ENCODE measurements around the gene SYCE1. TPM values are rescaled to one million over a fixed set of nuclear protein-coding genes. Genes with fewer than 3 reads are reported as not detected.
"Not testable (repeated sequence)": the region's sequence is repeated elsewhere in the genome, so short reads cannot be mapped to it uniquely, and the experiment has no call there.

SYCE1 gene
- total RNA-seq, 4 donors from 2014 or later = 7.5 TPM; not detected in 3

- no peaks in the 10 kb centered on the region for H3K27me3 ChIP-seq
- H3K4me1 ChIP-seq = no peaks in the 10 kb centered on the region
- DNase-seq = no peak
- no peak for TF ChIP-seq POLR2A (IDR thresholded peaks at IDR 0.05)
- TF ChIP-seq, protein P1, sequence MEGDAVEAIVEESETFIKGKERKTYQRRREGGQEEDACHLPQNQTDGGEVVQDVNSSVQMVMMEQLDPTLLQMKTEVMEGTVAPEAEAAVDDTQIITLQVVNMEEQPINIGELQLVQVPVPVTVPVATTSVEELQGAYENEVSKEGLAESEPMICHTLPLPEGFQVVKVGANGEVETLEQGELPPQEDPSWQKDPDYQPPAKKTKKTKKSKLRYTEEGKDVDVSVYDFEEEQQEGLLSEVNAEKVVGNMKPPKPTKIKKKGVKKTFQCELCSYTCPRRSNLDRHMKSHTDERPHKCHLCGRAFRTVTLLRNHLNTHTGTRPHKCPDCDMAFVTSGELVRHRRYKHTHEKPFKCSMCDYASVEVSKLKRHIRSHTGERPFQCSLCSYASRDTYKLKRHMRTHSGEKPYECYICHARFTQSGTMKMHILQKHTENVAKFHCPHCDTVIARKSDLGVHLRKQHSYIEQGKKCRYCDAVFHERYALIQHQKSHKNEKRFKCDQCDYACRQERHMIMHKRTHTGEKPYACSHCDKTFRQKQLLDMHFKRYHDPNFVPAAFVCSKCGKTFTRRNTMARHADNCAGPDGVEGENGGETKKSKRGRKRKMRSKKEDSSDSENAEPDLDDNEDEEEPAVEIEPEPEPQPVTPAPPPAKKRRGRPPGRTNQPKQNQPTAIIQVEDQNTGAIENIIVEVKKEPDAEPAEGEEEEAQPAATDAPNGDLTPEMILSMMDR (IDR thresholded peaks at IDR 0.05) = no peak
- H3K9me3 ChIP-seq = no peaks in the 10 kb centered on the region
- H3K27ac ChIP-seq = no peak overlapping the region
- no peaks in the 10 kb centered on the region for H3K36me3 ChIP-seq
- H3K4me3 ChIP-seq = no peak overlapping the region
These were observed 35.3 kb upstream of the SYCE1 start for GRCh38 chr10:133600657-133601056.

DNA sequence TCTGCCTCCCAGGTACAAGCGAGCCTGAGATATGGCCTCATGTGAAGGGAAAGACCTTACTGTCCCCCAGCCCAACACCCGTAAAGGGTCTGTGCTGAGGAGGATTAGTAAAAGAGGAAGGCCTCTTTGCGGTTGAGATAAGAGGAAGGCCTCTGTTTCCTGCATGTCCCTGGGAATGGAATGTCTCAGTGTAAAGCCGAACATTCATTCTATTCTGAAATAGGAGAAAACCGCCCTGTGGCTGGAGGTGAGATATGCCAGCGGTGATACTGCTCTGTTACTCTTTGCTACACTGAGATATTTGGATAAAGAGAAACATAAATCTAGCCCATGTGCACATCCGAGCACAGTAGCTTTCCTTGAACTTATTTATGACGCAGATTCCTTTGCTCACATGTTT lies 34.5 kb upstream of the SYCE1 start:
- not testable (repeated sequence) for H3K4me3 ChIP-seq, H3K4me1 ChIP-seq, DNase-seq, H3K27ac ChIP-seq, H3K27me3 ChIP-seq, H3K36me3 ChIP-seq, H3K9me3 ChIP-seq

DNA sequence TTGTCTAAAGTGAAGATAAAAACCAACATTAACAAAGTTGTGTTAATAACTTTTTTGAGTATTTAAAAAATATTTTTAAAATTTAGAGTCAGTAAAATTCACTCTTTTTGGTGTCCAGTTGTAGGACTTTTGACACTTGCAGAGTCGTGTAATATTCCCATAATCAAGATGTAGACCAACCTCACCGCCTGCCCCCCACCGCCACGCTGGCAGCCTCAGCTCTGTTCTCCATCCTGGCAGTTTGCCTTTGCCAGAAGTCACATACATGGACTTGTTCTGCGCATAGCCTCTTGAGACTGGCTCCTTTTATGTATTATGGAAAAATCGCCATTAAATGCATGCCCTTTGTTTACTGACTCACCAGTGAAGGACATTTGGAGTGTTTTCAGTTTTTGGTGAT lies 27.3 kb upstream of the SYCE1 start:
- H3K4me3 ChIP-seq = no peak overlapping the region
- no peak for DNase-seq
- H3K27me3 ChIP-seq = no peaks in the 10 kb centered on the region
- H3K36me3 ChIP-seq = no peaks in the 10 kb centered on the region
- H3K9me3 ChIP-seq = no peaks in the 10 kb centered on the region
- H3K27ac ChIP-seq = no peak overlapping the region
- no peaks in the 10 kb centered on the region for H3K4me1 ChIP-seq
- TF ChIP-seq, protein P1 (IDR thresholded peaks at IDR 0.05) = no peak
- TF ChIP-seq POLR2A (IDR thresholded peaks at IDR 0.05) = no peak

DNA sequence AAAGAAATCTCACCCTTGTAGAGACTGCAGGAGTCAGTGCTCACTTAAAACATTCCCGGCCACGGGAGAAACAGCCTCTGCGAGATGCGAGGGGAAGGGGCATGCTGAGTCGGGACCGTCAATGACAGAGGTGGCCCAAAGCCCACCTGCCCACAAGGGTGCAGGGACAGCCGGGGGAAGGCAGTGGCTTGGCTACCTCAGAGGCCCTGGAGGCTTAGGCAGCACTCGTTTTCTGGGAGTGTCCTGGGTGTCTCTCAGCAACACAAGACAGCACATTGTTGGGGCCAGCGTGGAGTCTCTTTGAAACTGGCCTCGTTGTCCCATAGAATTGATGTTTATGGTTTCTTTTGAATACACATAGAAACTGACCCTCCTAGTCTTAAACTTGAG lies 25.6 kb upstream of the SYCE1 start:
- H3K4me3 ChIP-seq = no peak overlapping the region
- DNase-seq = no peak
- no peaks in the 10 kb centered on the region for H3K9me3 ChIP-seq
- H3K36me3 ChIP-seq = no peaks in the 10 kb centered on the region
- H3K27ac ChIP-seq = no peak overlapping the region
- H3K4me1 ChIP-seq = no peaks in the 10 kb centered on the region
- H3K27me3 ChIP-seq = no peaks in the 10 kb centered on the region
- TF ChIP-seq POLR2A (IDR thresholded peaks at IDR 0.05) = no peak
- TF ChIP-seq, protein P1 (IDR thresholded peaks at IDR 0.05) = no peak

GRCh38 chr10:133590226-133590969 lies 25.0 kb upstream of the SYCE1 start:
- Histone ChIP-seq H3K4me3 (no peak overlapping the region), H3K4me1 (no peaks in the 10 kb centered on the region), H3K27ac (no peak overlapping the region), H3K36me3 (no peaks in the 10 kb centered on the region), H3K9me3 (no peaks in the 10 kb centered on the region), H3K27me3 (no peaks in the 10 kb centered on the region)
- TF ChIP-seq, protein P1 (IDR thresholded peaks at IDR 0.05) = no peak
- no peak for TF ChIP-seq POLR2A (IDR thresholded peaks at IDR 0.05)
- no peak for DNase-seq

DNA sequence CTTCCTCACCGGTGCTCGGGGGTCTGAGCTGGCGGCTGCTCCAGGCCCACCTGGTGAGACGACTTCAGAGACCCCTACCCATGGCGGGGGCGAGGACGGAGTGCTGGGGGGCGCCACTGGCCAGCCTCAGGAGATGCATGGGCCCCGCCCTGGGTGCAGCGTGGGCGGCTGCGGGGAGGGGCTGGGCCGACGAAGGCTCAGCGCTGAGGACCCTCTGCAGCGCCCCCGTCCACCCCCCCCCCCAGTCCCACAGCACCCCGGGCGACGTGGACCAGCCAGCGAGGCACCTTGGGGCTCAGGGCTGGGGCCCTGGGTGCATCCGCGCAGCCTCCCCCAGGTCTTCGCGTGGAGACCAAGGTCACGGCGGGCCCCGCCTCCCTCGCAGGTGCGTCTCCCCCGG lies 11.7 kb upstream of the SYCE1 start:
- H3K27me3 ChIP-seq, H3K9me3 ChIP-seq, H3K27ac ChIP-seq, H3K36me3 ChIP-seq, H3K4me3 ChIP-seq, H3K4me1 ChIP-seq, DNase-seq: not testable (repeated sequence)

DNA sequence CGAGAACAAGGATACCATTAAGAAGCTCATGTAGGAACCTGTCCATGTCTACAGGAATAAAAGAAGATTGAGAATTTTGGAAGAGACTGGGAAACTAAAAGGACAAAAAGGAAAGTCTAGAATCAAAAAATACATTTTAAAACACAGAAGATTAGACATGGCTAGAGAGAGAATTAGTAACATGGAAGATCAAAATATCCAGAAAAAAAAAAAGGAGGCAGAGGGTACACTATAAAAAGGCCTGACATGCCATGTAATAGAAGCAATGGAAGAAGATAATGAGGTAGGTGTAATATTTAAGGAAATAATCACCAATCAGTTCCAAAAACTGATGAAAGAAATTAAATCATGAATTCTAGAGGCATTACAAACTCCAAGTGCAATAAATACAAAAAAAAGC lies 8.1 kb upstream of the SYCE1 start:
- not testable (repeated sequence) for H3K4me1 ChIP-seq, H3K9me3 ChIP-seq, H3K27me3 ChIP-seq, H3K36me3 ChIP-seq, H3K4me3 ChIP-seq, DNase-seq, H3K27ac ChIP-seq

GRCh38 chr10:133572055-133572454 lies 6.7 kb upstream of the SYCE1 start:
- not testable (repeated sequence) for H3K9me3 ChIP-seq, H3K4me3 ChIP-seq, H3K27ac ChIP-seq, H3K4me1 ChIP-seq, H3K27me3 ChIP-seq, H3K36me3 ChIP-seq, DNase-seq

GRCh38 chr10:133569801-133570200 lies 4.4 kb upstream of the SYCE1 start:
- H3K27me3 ChIP-seq, H3K4me1 ChIP-seq, H3K27ac ChIP-seq, H3K36me3 ChIP-seq, DNase-seq, H3K4me3 ChIP-seq: not testable (repeated sequence)
- peaks cover 0 to 14% (median 0%) of the 10 kb centered on the region in 4 donors for H3K9me3 ChIP-seq

GRCh38 chr10:133568831-133569527 lies 3.6 kb upstream of the SYCE1 start:
- H3K36me3 ChIP-seq, H3K4me1 ChIP-seq, H3K27ac ChIP-seq, DNase-seq, H3K27me3 ChIP-seq, H3K4me3 ChIP-seq: not testable (repeated sequence)
- peaks cover 0 to 14% (median 0%) of the 10 kb centered on the region in 4 donors for H3K9me3 ChIP-seq
